H1 (cell line): ENCODE results near the gene TSEN54. TPM values are rescaled to one million over a fixed set of nuclear protein-coding genes. Genes with fewer than 3 reads are reported as not detected.

Source experiments
- CTCF ChIA-PET: fragments of 300-600 bp; sonication (Branson Sonifier 250); formaldehyde crosslinking; loops from one replicate; lab custom pipeline; 2021; ENCODE audit not compliant: partially characterized antibody; lab: Charles Lee
- POLR2A ChIA-PET: fragments of 300-600 bp; sonication (Branson Sonifier 250); formaldehyde crosslinking; loops from one replicate; lab custom pipeline; 2021; ENCODE audit warnings: inconsistent platforms; ENCODE audit not compliant: partially characterized antibody; lab: Charles Lee
- DNase-seq, 2 experiments: peaks; one replicate each; pipeline versions ENCODE4 v3.0.0 to v3.0.0-alpha.2; 2010 to 2022; ENCODE audit warnings: low spot score in 2 of 2, low read depth in 1 of 2, mixed read lengths in 1 of 2
- FAIRE-seq: peaks from 2 replicates; lab custom pipeline; 2011; peaks lifted over from hg19 to GRCh38; lab: Jason Lieb, UNC
- H2AFZ ChIP-seq: 2 replicates; pipeline ENCODE4 v1.8.1; 2012; ENCODE audit warnings: low read length, inconsistent platforms
- H2AK5ac ChIP-seq: 2 replicates; pipeline ENCODE4 v1.6.1; 2013; ENCODE audit warnings: low read depth, low read length
- H2BK120ac ChIP-seq: replicated peaks from 2 replicates; pipeline ENCODE3; 2013; ENCODE audit warnings: low read depth, low read length, inconsistent platforms
- H2BK12ac ChIP-seq: 2 replicates; pipeline ENCODE4 v1.6.1; 2013; ENCODE audit warnings: low read depth, low read length
- H2BK15ac ChIP-seq: 2 replicates; pipeline ENCODE4 v1.6.1; 2013; ENCODE audit warnings: low read length
- H2BK20ac ChIP-seq: 2 replicates; pipeline ENCODE4 v1.6.1; 2013; ENCODE audit warnings: low read length
- H2BK5ac ChIP-seq: 2 replicates; pipeline ENCODE4 v1.6.1; 2013; ENCODE audit warnings: low read depth, low read length
- H3K14ac ChIP-seq: 2 replicates; pipeline ENCODE4 v1.6.1; 2013; ENCODE audit warnings: inconsistent platforms; ENCODE audit not compliant: insufficient read length
- H3K18ac ChIP-seq: 2 replicates; pipeline ENCODE4 v1.6.1; 2013; ENCODE audit warnings: low read length; ENCODE audit errors: extremely low read depth
- H3K23ac ChIP-seq: 2 replicates; pipeline ENCODE4 v1.6.1; 2013; ENCODE audit warnings: inconsistent platforms; ENCODE audit not compliant: insufficient read length
- H3K23me2 ChIP-seq: 2 replicates; pipeline ENCODE4 v1.6.1; 2013; ENCODE audit warnings: low read depth, low read length
- H3K27ac ChIP-seq: 2 replicates; pipeline ENCODE4 v1.6.1; 2011; ENCODE audit warnings: low read depth, low read length, inconsistent platforms
- H3K27me3 ChIP-seq, 4 experiments: replicated peaks in 1 of 4; 1 replicate in 1 of 4; 2 replicates in 3 of 4; pipeline versions ENCODE4 v1.6.1 to v1.8.1; 2011 to 2013; ENCODE audit warnings: low read length in 3 of 4, mild to moderate bottlenecking in 3 of 4, inconsistent platforms in 2 of 4, mixed read lengths in 2 of 4, moderate library complexity in 1 of 4; ENCODE audit not compliant: control insufficient read depth in 3 of 4, insufficient read depth in 3 of 4; ENCODE audit errors: extremely low read depth in 1 of 4
- H3K36me3 ChIP-seq, 4 experiments: 2 replicates each; pipeline versions ENCODE4 v1.6.1 to v1.8.1; 2011 to 2013; ENCODE audit warnings: mild to moderate bottlenecking in 4 of 4, low read length in 3 of 4, moderate library complexity in 2 of 4, control low read depth in 1 of 4, inconsistent platforms in 1 of 4; ENCODE audit not compliant: insufficient read depth in 4 of 4, control insufficient read depth in 2 of 4
- H3K4ac ChIP-seq: replicated peaks from 2 replicates; pipeline ENCODE3; 2013; ENCODE audit warnings: low read length, low read depth, mixed read lengths, inconsistent platforms; ENCODE audit not compliant: insufficient read length
- H3K4me1 ChIP-seq, 4 experiments: replicated peaks in 1 of 4; 1 replicate in 1 of 4; 2 replicates in 3 of 4; pipeline versions ENCODE4 v1.6.1 to v1.8.1; 2011 to 2013; ENCODE audit warnings: low read length in 3 of 4, inconsistent platforms in 2 of 4, mixed read lengths in 1 of 4; ENCODE audit not compliant: insufficient read depth in 4 of 4, control insufficient read depth in 3 of 4
- H3K4me2 ChIP-seq, 2 experiments: 2 replicates each; pipeline versions ENCODE4 v1.6.1 to v1.8.1; 2011 to 2013; ENCODE audit warnings: low read depth in 2 of 2, low read length in 2 of 2, control low read depth in 1 of 2, inconsistent platforms in 1 of 2, mild to moderate bottlenecking in 1 of 2; ENCODE audit not compliant: insufficient read depth in 1 of 2
- H3K4me3 ChIP-seq, 4 experiments: fragments of 200-600, 300-600 bp in 1 of 4; sonication (generic), shearing (Covaris generic), sonication (Bioruptor Twin) in 1 of 4; 2 replicates each; pipeline versions ENCODE4 v1.5.1 to v1.8.1; 2011 to 2016; ENCODE audit warnings: low read length in 4 of 4, low read depth in 3 of 4, control low read depth in 2 of 4, inconsistent platforms in 2 of 4, mild to moderate bottlenecking in 2 of 4, mixed read lengths in 1 of 4, moderate library complexity in 1 of 4; ENCODE audit not compliant: insufficient read depth in 2 of 4; ENCODE audit errors: extremely low read depth in 1 of 4
- H3K56ac ChIP-seq: replicated peaks from 2 replicates; pipeline ENCODE3; 2013; ENCODE audit warnings: low read depth, mild to moderate bottlenecking, mixed read lengths, low read length, inconsistent platforms; ENCODE audit not compliant: insufficient read length
- H3K79me1 ChIP-seq: 2 replicates; pipeline ENCODE4 v1.6.1; 2013; ENCODE audit warnings: low read depth, low read length, control low read depth
- H3K79me2 ChIP-seq, 2 experiments: 2 replicates each; pipeline versions ENCODE4 v1.6.1 to v1.8.1; 2012 to 2013; ENCODE audit warnings: low read length in 2 of 2, mild to moderate bottlenecking in 2 of 2, inconsistent platforms in 1 of 2; ENCODE audit not compliant: insufficient read depth in 2 of 2, control insufficient read depth in 1 of 2
- H3K9ac ChIP-seq, 4 experiments: replicated peaks in 1 of 4; 1 replicate in 1 of 4; 2 replicates in 3 of 4; pipeline versions ENCODE4 v1.6.1 to v1.8.1; 2011 to 2013; ENCODE audit warnings: low read depth in 3 of 4, low read length in 3 of 4, control low read depth in 2 of 4, mild to moderate bottlenecking in 2 of 4, moderate library complexity in 2 of 4, inconsistent platforms in 1 of 4; ENCODE audit errors: extremely low read depth in 1 of 4
- H3K9me3 ChIP-seq, 2 experiments: 2 replicates each; pipeline versions ENCODE4 v1.6.1 to v1.8.1; 2012 to 2013; ENCODE audit warnings: mild to moderate bottlenecking in 2 of 2, moderate library complexity in 2 of 2, control low read depth in 1 of 2, inconsistent platforms in 1 of 2, low read depth in 1 of 2, low read length in 1 of 2, mixed read lengths in 1 of 2; ENCODE audit not compliant: insufficient read depth in 2 of 2
- H4K20me1 ChIP-seq, 2 experiments: replicated peaks in 1 of 2; 2 replicates each; pipeline versions ENCODE3 to v1.8.1; 2011 to 2013; ENCODE audit warnings: inconsistent platforms in 2 of 2, low read length in 2 of 2, mild to moderate bottlenecking in 1 of 2; ENCODE audit not compliant: insufficient read depth in 2 of 2, control insufficient read depth in 1 of 2
- H4K5ac ChIP-seq: 2 replicates; pipeline ENCODE4 v1.6.1; 2013; ENCODE audit warnings: low read length, low read depth, mixed read lengths, inconsistent platforms; ENCODE audit not compliant: insufficient read length
- H4K8ac ChIP-seq: 2 replicates; pipeline ENCODE4 v1.8.0; 2013; ENCODE audit warnings: mild to moderate bottlenecking, moderate library complexity, low read length, inconsistent platforms; ENCODE audit not compliant: insufficient read depth; ENCODE audit errors: extremely low read depth
- H4K91ac ChIP-seq: replicated peaks from 2 replicates; pipeline ENCODE3; 2013; ENCODE audit warnings: low read length, mixed read lengths, inconsistent platforms; ENCODE audit not compliant: insufficient read length
- ATF3 ChIP-seq: IDR thresholded peaks from 2 replicates; pipeline ENCODE4 v1.6.1; 2011; ENCODE audit warnings: low read depth, mild to moderate bottlenecking, low read length; ENCODE audit not compliant: insufficient read depth
- BRCA1 ChIP-seq: IDR thresholded peaks from 2 replicates; pipeline ENCODE4 v1.6.1; 2012; ENCODE audit warnings: low read depth, low read length, improper control_type of control experiment
- CBX8 ChIP-seq: fragments of 300-800, 300-1000 bp; sonication (generic); IDR thresholded peaks from 2 replicates; pipeline ENCODE4 v1.7.1; 2016; ENCODE audit warnings: low read depth, low read length, borderline replicate concordance
- CREB1 ChIP-seq: IDR thresholded peaks from 2 replicates; pipeline ENCODE4 v1.6.1; 2012; ENCODE audit warnings: inconsistent platforms
- EGR1 ChIP-seq: IDR thresholded peaks from 2 replicates; pipeline ENCODE4 v1.6.1; 2011; ENCODE audit warnings: low read depth, low read length, borderline replicate concordance
- KDM1A ChIP-seq: fragments of 200-600, 300-600 bp; sonication (generic); IDR thresholded peaks from 2 replicates; pipeline ENCODE4 v1.7.1; 2016; ENCODE audit warnings: mild to moderate bottlenecking, low read length, borderline replicate concordance
- KDM5A ChIP-seq: fragments of 200-600 bp; IDR thresholded peaks from 2 replicates; pipeline ENCODE4 v1.7.1; 2012; ENCODE audit warnings: mild to moderate bottlenecking, low read length, inconsistent platforms, mixed read lengths
- NRF1 ChIP-seq: IDR thresholded peaks from 2 replicates; pipeline ENCODE4 v1.6.1; 2011; ENCODE audit warnings: mild to moderate bottlenecking, low read depth, low read length, improper control_type of control experiment
- SP2 ChIP-seq: IDR thresholded peaks from 2 replicates; pipeline ENCODE4 v1.6.1; 2012; ENCODE audit warnings: mild to moderate bottlenecking, low read length, inconsistent platforms
- SP4 ChIP-seq: IDR thresholded peaks from 2 replicates; pipeline ENCODE4 v1.6.1; 2012; ENCODE audit warnings: low read length, inconsistent platforms
- TAF1 ChIP-seq: IDR thresholded peaks from 2 replicates; pipeline ENCODE4 v1.6.1; 2011; ENCODE audit warnings: mild to moderate bottlenecking, low read depth, low read length
- TCF12 ChIP-seq: IDR thresholded peaks from 2 replicates; pipeline ENCODE4 v1.6.1; 2011; ENCODE audit warnings: low read depth, mild to moderate bottlenecking, low read length
- WGBS, 2 experiments: shearing (Covaris generic) in 1 of 2; methylation state at CpG; one replicate each; pipeline versions ENCODE4 v1.1.6 to v1.1.7; 2013 to 2015; ENCODE audit warnings: low lambda C conversion rate in 2 of 2, mixed read lengths in 2 of 2, inconsistent platforms in 1 of 2, low coverage in 1 of 2, missing lambda C conversion rate in 1 of 2; ENCODE audit not compliant: insufficient replicate concordance in 2 of 2, insufficient coverage in 1 of 2, insufficient read length in 1 of 2; ENCODE audit errors: extremely low coverage in 1 of 2, missing lambda C conversion rate in 1 of 2; 5-methylcytosine and 5-hydroxymethylcytosine counted together
- polyA plus RNA-seq, 7 experiments: library from polyadenylated mRNA; depleted of rRNA in 3 of 7; stranded (reverse) in 5 of 7; unstranded in 2 of 7; fragments of >200 nt in 5 of 7; fragments of 200-250 nt in 2 of 7; gene quantifications; 1 replicate in 5 of 7; 2 replicates in 1 of 7; 4 replicates in 1 of 7; pipeline versions ENCODE4 v1.2.1 to v1.2.3, GENCODE V29; 2011 to 2013; ENCODE audit warnings: missing spikeins in 2 of 7, mixed read lengths in 2 of 7
- total RNA-seq: library from RNA; stranded (reverse); fragmentation: NEBNext Ultra II Directional; extraction: Animal tissue kit (Norgen Biotek cat#: 25700); gene quantifications from 2 replicates; pipeline ENCODE4 v1.2.1, GENCODE V29; 2021
- TF ChIP-seq, protein P1 (sequence below), 3 experiments: IDR thresholded peaks; 1 replicate in 2 of 3; 2 replicates in 1 of 3; pipeline versions ENCODE4 v1.5.1 to v1.6.1; 2011; ENCODE audit warnings: low read length in 3 of 3, mild to moderate bottlenecking in 3 of 3, inconsistent platforms in 2 of 3, low read depth in 1 of 3, moderate library complexity in 1 of 3; ENCODE audit not compliant: insufficient read depth in 1 of 3; ENCODE audit errors: control extremely low read depth in 1 of 3

Gene TSEN54
- total and polyA plus RNA-seq, 2 of the 8 experiments (the other 6 are each of a cell fraction or from before 2014, with no cell fraction given): 43.6 to 60.3 TPM

DNA sequence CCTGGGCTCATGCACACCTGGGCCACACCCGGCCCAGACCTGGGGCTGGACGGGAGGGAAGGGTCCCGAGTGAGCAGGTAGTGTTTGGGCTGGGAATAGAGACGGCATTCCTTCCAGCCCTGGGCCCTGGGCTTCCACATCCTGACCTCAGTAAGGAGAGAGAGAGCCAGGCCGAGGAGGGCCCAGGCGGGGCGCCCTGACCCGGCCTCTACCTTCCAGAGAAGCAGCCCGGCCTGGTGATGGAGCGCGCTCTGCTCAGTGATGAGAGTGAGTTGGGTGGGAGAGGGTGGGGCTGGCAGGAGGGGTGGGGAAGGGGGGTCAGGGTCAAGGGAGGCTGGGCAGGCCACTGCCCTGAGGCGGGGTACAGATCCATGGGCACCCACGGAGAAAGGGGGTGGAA lies 57.7 kb downstream of the TSEN54 start:
- H3K23ac ChIP-seq: no peak overlapping the region
- H3K27me3 ChIP-seq: no peaks in the 10 kb centered on the region
- no peak overlapping the region for H3K4me3 ChIP-seq
- no peak overlapping the region for H4K5ac ChIP-seq
- 98% methylated on average over 13 of the region's 13 CpGs; no CpG with 5 or more reads in 1 of the 2 experiments for WGBS, 2 experiments
- no peak for FAIRE-seq
- no peak overlapping the region for H3K56ac ChIP-seq
- no peak overlapping the region for H4K91ac ChIP-seq
- no peak overlapping the region for H2BK15ac ChIP-seq
- H3K23me2 ChIP-seq: no peaks in the 10 kb centered on the region
- no peak overlapping the region for H3K4ac ChIP-seq
- H3K14ac ChIP-seq: no peak overlapping the region
- no peak overlapping the region for H2BK12ac ChIP-seq
- no peak overlapping the region for H2BK20ac ChIP-seq
- no peak for DNase-seq
- no peaks in the 10 kb centered on the region for H3K9me3 ChIP-seq
- ChIA-PET CTCF (no interaction called here), POLR2A (no interaction called here)
- no peaks in the 10 kb centered on the region for H3K79me1 ChIP-seq
- H2BK5ac ChIP-seq: no peak overlapping the region
- no peak overlapping the region for H3K18ac ChIP-seq
- no peak overlapping the region for H2BK120ac ChIP-seq
- H2AFZ ChIP-seq: no peak overlapping the region
- no peak overlapping the region for H3K9ac ChIP-seq
- H4K20me1 ChIP-seq: peaks cover 0 to 1% of the 10 kb centered on the region in 2 experiments
- no peak overlapping the region for H3K27ac ChIP-seq
- H3K79me2 ChIP-seq: no peaks in the 10 kb centered on the region
- no peak overlapping the region for H3K4me2 ChIP-seq
- H2AK5ac ChIP-seq: no peak overlapping the region
- peaks cover 0 to 6% (median 2%) of the 10 kb centered on the region in 4 experiments; a peak in 2 of 8 replicates for H3K36me3 ChIP-seq
- H4K8ac ChIP-seq: no peak overlapping the region; the same call in 1 of the 2 replicates
- peaks cover 0 to 3% (median 0%) of the 10 kb centered on the region in 4 experiments; a peak in 1 of 7 replicates for H3K4me1 ChIP-seq
- TF ChIP-seq BRCA1 (no peak), NRF1 (no peak), KDM1A (no peak), CREB1 (no peak), TCF12 (no peak), SP2 (no peak), CBX8 (no peak), ATF3 (no peak), TAF1 (no peak), KDM5A (no peak), SP4 (no peak), EGR1 (no peak)
- TF ChIP-seq, protein P1, sequence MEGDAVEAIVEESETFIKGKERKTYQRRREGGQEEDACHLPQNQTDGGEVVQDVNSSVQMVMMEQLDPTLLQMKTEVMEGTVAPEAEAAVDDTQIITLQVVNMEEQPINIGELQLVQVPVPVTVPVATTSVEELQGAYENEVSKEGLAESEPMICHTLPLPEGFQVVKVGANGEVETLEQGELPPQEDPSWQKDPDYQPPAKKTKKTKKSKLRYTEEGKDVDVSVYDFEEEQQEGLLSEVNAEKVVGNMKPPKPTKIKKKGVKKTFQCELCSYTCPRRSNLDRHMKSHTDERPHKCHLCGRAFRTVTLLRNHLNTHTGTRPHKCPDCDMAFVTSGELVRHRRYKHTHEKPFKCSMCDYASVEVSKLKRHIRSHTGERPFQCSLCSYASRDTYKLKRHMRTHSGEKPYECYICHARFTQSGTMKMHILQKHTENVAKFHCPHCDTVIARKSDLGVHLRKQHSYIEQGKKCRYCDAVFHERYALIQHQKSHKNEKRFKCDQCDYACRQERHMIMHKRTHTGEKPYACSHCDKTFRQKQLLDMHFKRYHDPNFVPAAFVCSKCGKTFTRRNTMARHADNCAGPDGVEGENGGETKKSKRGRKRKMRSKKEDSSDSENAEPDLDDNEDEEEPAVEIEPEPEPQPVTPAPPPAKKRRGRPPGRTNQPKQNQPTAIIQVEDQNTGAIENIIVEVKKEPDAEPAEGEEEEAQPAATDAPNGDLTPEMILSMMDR (IDR thresholded peaks at IDR 0.05; ENCODE audit: control extremely low read depth in 1 of 3, insufficient read depth in 1 of 3, low read depth in 1 of 3, low read length in 3 of 3): no peak
